ENCODE measurements around the gene ADAMTS14.

The ADAMTS14 gene

DNA sequence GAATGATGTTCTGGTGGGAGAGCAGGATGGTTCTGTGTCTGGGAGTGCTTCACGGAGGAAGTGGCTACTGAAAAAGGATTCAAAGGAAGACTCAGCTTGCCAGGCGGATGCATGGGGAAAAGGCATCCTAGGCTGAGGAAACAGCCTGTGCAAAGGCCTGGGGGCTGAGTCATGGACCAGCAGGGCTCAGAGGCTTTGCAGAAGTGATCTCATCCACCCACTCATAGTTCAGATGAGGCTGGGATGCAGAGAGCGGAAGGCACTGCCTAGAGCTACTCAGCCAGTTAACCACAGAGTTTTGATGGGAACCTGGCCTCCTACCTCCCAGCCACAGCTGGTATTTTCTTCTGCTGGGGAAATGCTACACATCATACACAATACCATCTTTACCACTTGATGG is 15.8 kb upstream of the ADAMTS14 start:
- ATAC-seq = peak; percentile 95
- no peak for TF ChIP-seq ESRRG (CRISPR knock-in tag; IDR thresholded peaks at IDR 0.05)
- TF ChIP-seq PPARA (CRISPR knock-in tag; IDR thresholded peaks at IDR 0.05; ENCODE audit: borderline replicate concordance) = no peak
- no peak for TF ChIP-seq OSR1 (CRISPR knock-in tag; IDR thresholded peaks at IDR 0.05)
- no peak for TF ChIP-seq ZFP30 (CRISPR knock-in tag; IDR thresholded peaks at IDR 0.05)
- TF ChIP-seq ISL1 (CRISPR knock-in tag; IDR thresholded peaks at IDR 0.05) = no peak
- no peak for TF ChIP-seq ZC3H10 (CRISPR knock-in tag; IDR thresholded peaks at IDR 0.05)
- no peak for TF ChIP-seq ZNF8 (CRISPR knock-in tag; IDR thresholded peaks at IDR 0.05)
- TF ChIP-seq, protein P1, sequence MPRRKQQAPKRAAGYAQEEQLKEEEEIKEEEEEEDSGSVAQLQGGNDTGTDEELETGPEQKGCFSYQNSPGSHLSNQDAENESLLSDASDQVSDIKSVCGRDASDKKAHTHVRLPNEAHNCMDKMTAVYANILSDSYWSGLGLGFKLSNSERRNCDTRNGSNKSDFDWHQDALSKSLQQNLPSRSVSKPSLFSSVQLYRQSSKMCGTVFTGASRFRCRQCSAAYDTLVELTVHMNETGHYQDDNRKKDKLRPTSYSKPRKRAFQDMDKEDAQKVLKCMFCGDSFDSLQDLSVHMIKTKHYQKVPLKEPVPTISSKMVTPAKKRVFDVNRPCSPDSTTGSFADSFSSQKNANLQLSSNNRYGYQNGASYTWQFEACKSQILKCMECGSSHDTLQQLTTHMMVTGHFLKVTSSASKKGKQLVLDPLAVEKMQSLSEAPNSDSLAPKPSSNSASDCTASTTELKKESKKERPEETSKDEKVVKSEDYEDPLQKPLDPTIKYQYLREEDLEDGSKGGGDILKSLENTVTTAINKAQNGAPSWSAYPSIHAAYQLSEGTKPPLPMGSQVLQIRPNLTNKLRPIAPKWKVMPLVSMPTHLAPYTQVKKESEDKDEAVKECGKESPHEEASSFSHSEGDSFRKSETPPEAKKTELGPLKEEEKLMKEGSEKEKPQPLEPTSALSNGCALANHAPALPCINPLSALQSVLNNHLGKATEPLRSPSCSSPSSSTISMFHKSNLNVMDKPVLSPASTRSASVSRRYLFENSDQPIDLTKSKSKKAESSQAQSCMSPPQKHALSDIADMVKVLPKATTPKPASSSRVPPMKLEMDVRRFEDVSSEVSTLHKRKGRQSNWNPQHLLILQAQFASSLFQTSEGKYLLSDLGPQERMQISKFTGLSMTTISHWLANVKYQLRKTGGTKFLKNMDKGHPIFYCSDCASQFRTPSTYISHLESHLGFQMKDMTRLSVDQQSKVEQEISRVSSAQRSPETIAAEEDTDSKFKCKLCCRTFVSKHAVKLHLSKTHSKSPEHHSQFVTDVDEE (CRISPR knock-in tag; IDR thresholded peaks at IDR 0.05) = no peak
- TF ChIP-seq, protein P2, sequence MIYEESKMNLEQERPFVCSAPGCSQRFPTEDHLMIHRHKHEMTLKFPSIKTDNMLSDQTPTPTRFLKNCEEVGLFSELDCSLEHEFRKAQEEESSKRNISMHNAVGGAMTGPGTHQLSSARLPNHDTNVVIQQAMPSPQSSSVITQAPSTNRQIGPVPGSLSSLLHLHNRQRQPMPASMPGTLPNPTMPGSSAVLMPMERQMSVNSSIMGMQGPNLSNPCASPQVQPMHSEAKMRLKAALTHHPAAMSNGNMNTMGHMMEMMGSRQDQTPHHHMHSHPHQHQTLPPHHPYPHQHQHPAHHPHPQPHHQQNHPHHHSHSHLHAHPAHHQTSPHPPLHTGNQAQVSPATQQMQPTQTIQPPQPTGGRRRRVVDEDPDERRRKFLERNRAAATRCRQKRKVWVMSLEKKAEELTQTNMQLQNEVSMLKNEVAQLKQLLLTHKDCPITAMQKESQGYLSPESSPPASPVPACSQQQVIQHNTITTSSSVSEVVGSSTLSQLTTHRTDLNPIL (CRISPR knock-in tag; IDR thresholded peaks at IDR 0.05; ENCODE audit: low read depth) = no peak
- TF ChIP-seq TCF4 (CRISPR knock-in tag; IDR thresholded peaks at IDR 0.05; ENCODE audit: borderline replicate concordance) = no peak
- TF ChIP-seq, protein P3, sequence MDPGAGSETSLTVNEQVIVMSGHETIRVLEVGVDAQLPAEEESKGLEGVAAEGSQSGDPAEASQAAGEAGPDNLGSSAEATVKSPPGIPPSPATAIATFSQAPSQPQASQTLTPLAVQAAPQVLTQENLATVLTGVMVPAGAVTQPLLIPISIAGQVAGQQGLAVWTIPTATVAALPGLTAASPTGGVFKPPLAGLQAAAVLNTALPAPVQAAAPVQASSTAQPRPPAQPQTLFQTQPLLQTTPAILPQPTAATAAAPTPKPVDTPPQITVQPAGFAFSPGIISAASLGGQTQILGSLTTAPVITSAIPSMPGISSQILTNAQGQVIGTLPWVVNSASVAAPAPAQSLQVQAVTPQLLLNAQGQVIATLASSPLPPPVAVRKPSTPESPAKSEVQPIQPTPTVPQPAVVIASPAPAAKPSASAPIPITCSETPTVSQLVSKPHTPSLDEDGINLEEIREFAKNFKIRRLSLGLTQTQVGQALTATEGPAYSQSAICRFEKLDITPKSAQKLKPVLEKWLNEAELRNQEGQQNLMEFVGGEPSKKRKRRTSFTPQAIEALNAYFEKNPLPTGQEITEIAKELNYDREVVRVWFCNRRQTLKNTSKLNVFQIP (CRISPR knock-in tag; IDR thresholded peaks at IDR 0.05; ENCODE audit: borderline replicate concordance, low read depth) = no peak
- TF ChIP-seq, protein P4, sequence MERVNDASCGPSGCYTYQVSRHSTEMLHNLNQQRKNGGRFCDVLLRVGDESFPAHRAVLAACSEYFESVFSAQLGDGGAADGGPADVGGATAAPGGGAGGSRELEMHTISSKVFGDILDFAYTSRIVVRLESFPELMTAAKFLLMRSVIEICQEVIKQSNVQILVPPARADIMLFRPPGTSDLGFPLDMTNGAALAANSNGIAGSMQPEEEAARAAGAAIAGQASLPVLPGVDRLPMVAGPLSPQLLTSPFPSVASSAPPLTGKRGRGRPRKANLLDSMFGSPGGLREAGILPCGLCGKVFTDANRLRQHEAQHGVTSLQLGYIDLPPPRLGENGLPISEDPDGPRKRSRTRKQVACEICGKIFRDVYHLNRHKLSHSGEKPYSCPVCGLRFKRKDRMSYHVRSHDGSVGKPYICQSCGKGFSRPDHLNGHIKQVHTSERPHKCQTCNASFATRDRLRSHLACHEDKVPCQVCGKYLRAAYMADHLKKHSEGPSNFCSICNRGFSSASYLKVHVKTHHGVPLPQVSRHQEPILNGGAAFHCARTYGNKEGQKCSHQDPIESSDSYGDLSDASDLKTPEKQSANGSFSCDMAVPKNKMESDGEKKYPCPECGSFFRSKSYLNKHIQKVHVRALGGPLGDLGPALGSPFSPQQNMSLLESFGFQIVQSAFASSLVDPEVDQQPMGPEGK (CRISPR knock-in tag; IDR thresholded peaks at IDR 0.05; ENCODE audit: borderline replicate concordance) = no peak
- TF ChIP-seq SNAI2 (CRISPR knock-in tag; IDR thresholded peaks at IDR 0.05) = no peak
- TF ChIP-seq, protein P5, sequence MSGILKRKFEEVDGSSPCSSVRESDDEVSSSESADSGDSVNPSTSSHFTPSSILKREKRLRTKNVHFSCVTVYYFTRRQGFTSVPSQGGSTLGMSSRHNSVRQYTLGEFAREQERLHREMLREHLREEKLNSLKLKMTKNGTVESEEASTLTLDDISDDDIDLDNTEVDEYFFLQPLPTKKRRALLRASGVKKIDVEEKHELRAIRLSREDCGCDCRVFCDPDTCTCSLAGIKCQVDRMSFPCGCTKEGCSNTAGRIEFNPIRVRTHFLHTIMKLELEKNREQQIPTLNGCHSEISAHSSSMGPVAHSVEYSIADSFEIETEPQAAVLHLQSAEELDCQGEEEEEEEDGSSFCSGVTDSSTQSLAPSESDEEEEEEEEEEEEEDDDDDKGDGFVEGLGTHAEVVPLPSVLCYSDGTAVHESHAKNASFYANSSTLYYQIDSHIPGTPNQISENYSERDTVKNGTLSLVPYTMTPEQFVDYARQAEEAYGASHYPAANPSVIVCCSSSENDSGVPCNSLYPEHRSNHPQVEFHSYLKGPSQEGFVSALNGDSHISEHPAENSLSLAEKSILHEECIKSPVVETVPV (CRISPR knock-in tag; IDR thresholded peaks at IDR 0.05) = no peak

DNA sequence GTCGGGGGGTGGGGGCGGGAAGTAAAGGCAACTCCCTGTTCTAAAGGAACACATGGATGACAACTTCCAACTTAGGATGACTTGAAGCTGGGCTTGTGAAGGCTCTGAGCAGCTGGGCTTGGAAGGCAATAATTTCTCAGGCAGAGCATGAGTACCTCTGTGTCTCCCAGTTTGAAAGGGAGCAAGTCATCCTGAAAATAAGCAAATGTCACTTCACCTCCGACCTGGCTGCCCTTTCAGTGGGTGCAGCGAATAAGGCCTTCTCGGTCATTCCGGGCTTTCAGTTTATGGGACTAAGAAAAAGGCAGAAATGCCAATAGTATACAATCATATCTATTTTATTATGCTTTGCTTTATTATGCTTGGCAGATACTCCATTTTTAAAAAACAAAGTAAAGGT is 15.3 kb upstream of the ADAMTS14 start:
- ATAC-seq = no peak
- TF ChIP-seq, protein P3 (CRISPR knock-in tag; IDR thresholded peaks at IDR 0.05; ENCODE audit: borderline replicate concordance, low read depth) = no peak
- TF ChIP-seq, protein P4 (CRISPR knock-in tag; IDR thresholded peaks at IDR 0.05; ENCODE audit: borderline replicate concordance) = no peak
- TF ChIP-seq ESRRG (CRISPR knock-in tag; IDR thresholded peaks at IDR 0.05) (no peak), TCF4 (CRISPR knock-in tag; IDR thresholded peaks at IDR 0.05; ENCODE audit: borderline replicate concordance) (no peak), ZNF70 (CRISPR knock-in tag; IDR thresholded peaks at IDR 0.05) (no peak), ZNF565 (CRISPR knock-in tag; conservative IDR thresholded peaks at IDR 0.05; ENCODE audit: low read depth) (no peak), PPARA (CRISPR knock-in tag; IDR thresholded peaks at IDR 0.05; ENCODE audit: borderline replicate concordance) (no peak), ISL1 (CRISPR knock-in tag; IDR thresholded peaks at IDR 0.05) (no peak), ARNTL (CRISPR knock-in tag; IDR thresholded peaks at IDR 0.05; ENCODE audit: borderline replicate concordance, low read depth) (no peak), BACH2 (CRISPR knock-in tag; IDR thresholded peaks at IDR 0.05; ENCODE audit: borderline replicate concordance) (no peak), SNAI2 (CRISPR knock-in tag; IDR thresholded peaks at IDR 0.05) (no peak), ZFP30 (CRISPR knock-in tag; IDR thresholded peaks at IDR 0.05) (no peak), GLIS3 (CRISPR knock-in tag; IDR thresholded peaks at IDR 0.05) (no peak), CSDC2 (CRISPR knock-in tag; IDR thresholded peaks at IDR 0.05) (no peak), ZC3H10 (CRISPR knock-in tag; IDR thresholded peaks at IDR 0.05) (no peak)
- TF ChIP-seq, protein P5 (CRISPR knock-in tag; IDR thresholded peaks at IDR 0.05) = no peak
- TF ChIP-seq, protein P1 (CRISPR knock-in tag; IDR thresholded peaks at IDR 0.05) = no peak

Measured in SK-N-SH treated with all-trans-retinoic acid at 6 μM for 48 hours (cell line).